Stimulated activated naive CD8-positive, alpha-beta T cell treated with anti-CD3 and anti-CD28 coated beads, Interleukin-15, amount 100 ng/mL, for 72 hours (primary cell): Measurements from ENCODE around the gene TCF25.
"Not testable (repeated sequence)": the region's sequence is repeated elsewhere in the genome, so short reads cannot be mapped to it uniquely, and the experiment has no call there.

Experiments used
- ATAC-seq: fragments of 150-1000 bp; cut with Tn5 transposase; 2 replicates; pipeline ENCODE4 v1.10.0; 2021; ENCODE audit warnings: mild to moderate bottlenecking, moderate library complexity
- DNase-seq, 2 donors: peaks; one replicate each; pipeline ENCODE4 v3.0.0; 2021 to 2022
- H3K27ac Mint-ChIP-seq, 2 donors: one replicate each; pipeline ENCODE4 v1.8.0; 2022; ENCODE audit warnings: mild to moderate bottlenecking in 2 of 2, mixed read lengths in 2 of 2, moderate library complexity in 2 of 2
- H3K27me3 Mint-ChIP-seq: one replicate; pipeline ENCODE4 v1.8.0; 2022; ENCODE audit warnings: mixed read lengths
- H3K4me1 Mint-ChIP-seq: one replicate; pipeline ENCODE4 v1.8.0; 2022; ENCODE audit warnings: mild to moderate bottlenecking, mixed read lengths
- H3K4me3 Mint-ChIP-seq, 2 donors: one replicate each; pipeline ENCODE4 v1.8.0; 2022; ENCODE audit warnings: mild to moderate bottlenecking in 2 of 2, mixed read lengths in 2 of 2, moderate library complexity in 1 of 2
- H3K9me3 Mint-ChIP-seq, 2 donors: one replicate each; pipeline ENCODE4 v1.8.0; 2022; ENCODE audit warnings: mixed read lengths in 2 of 2

Gene TCF25

GRCh38 chr16:89860747-89861304, 12.6 kb upstream of the TCF25 start:
- Mint-ChIP-seq H3K4me3 (no peak overlapping the region), H3K9me3 (no peaks in the 10 kb centered on the region), H3K27me3 (no peaks in the 10 kb centered on the region), H3K27ac (no peak overlapping the region), H3K4me1 (peaks cover 40% of the 10 kb centered on the region)
- peak; percentile 80 for DNase-seq
- peak; percentile 81 for ATAC-seq

DNA sequence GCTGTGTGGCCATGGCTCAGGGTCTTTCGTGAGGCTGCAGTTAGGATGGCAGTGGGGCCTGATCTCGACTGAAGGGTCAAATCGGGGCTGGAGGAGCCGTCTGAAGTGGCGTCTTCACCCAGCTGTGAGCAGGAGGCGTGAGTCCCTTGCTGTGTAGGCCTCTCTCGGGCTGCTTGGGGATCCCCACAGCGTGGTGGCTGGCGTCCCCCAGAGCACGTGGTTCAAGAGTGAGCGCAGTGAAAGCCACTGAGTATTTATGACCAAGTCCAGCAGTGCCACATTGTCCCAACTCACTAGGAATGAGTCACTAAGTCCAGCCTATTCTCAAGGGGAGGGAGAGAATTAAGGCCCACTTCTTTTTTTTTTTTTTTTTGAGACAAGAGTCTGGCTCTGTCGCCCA, 11.7 kb upstream of the TCF25 start:
- ATAC-seq (no peak), DNase-seq (no peak)
- Mint-ChIP-seq H3K4me3 (no peak overlapping the region), H3K9me3 (no peaks in the 10 kb centered on the region), H3K27ac (no peak overlapping the region), H3K27me3 (no peaks in the 10 kb centered on the region), H3K4me1 (peaks cover 40% of the 10 kb centered on the region)

DNA sequence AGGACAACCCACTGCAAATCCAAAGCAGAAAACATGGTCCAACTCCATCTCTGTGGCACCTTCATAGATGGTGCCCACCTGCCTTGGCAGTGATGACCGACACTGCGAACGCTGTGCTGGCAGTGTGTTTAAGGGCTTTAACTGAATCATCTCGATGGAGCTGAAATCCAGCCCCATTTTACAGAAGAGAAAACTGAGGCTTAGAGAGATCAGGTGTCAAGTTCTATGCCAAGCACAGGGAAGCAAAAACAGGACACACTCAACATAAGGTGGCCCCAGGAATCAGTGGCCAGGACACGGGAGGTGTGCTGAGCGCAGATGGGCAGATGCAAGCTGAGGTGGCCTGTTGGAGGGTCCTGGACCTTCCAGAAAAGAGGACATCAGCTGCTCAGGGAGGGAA, 10.7 kb upstream of the TCF25 start:
- Mint-ChIP-seq H3K9me3 (peaks cover 0 to 2% of the 10 kb centered on the region in 2 donors), H3K4me3 (peak overlapping the region; percentile 67 to 72), H3K27ac (no peak overlapping the region), H3K27me3 (no peaks in the 10 kb centered on the region), H3K4me1 (peaks cover 40% of the 10 kb centered on the region)
- ATAC-seq = no peak
- no peak for DNase-seq

DNA sequence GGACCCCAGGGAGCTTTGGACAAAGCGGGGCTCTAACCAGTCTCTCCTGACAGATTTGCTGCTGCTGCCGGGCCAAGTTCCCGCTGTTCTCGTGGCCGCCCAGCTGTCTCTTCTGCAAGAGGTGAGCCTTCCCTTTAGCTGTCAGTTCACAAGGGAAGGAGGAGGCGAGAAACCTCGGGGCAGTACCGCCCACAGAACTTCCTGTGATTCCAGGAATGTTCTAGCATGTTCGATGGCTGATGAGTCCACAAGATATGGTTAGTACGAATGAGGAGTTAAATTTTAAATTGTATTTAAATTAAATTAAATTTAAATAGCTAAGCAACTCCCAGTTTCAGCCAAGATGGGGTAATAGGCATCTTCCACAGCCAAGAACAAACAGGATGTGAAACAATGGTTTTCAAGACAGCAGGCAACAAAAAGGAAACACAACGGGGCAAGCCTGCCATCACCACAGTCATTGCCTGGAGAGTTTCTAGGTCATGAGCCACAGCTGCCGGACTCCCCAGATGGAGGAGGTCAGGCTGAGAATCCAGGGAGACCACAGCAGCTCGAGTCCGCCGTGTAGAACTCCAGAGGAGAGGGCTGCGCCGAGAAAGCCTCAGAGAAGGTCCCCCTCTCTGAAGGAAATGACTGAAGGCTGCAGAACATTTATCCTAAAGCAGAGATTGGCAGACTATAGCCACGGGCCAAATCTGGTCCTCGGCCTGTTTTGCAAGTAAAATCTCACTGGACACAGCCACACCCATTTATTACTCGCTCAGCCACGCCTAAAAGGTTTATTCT, 9.5 kb upstream of the TCF25 start:
- peak; percentile 74 for ATAC-seq
- DNase-seq = peak; percentile 11 to 47
- H3K4me3 Mint-ChIP-seq = peak overlapping the region; percentile 67 to 72
- H3K27me3 Mint-ChIP-seq = no peaks in the 10 kb centered on the region
- H3K27ac Mint-ChIP-seq = peak overlapping the region; percentile 66 to 74
- peaks cover 0 to 8% of the 10 kb centered on the region in 2 donors for H3K9me3 Mint-ChIP-seq
- peaks cover 40% of the 10 kb centered on the region for H3K4me1 Mint-ChIP-seq

DNA sequence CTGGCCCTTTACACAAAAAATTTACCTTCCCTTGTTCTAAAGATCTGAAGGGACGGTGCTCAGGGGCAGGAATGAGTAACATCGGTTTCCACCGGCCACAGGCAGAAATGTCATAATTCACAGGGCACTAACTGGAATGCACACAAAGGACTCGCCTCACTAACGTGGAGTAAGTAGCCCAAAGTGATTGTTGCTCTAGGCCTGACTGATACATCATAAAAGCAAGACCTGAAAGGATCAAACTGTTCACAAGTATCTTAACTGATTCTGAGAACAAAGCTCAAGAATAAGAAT, 8.9 kb upstream of the TCF25 start:
- Mint-ChIP-seq H3K27me3 (no peaks in the 10 kb centered on the region), H3K27ac (peak overlapping the region in 1 of 2 donors; percentile 62), H3K4me3 (no peak overlapping the region), H3K9me3 (peaks cover 0 to 8% of the 10 kb centered on the region in 2 donors), H3K4me1 (peaks cover 40% of the 10 kb centered on the region)
- ATAC-seq (peak; percentile 41), DNase-seq (no peak)

- no peak for ATAC-seq
- Mint-ChIP-seq H3K4me1 (peaks cover 35% of the 10 kb centered on the region), H3K27ac (no peak overlapping the region), H3K27me3 (no peaks in the 10 kb centered on the region), H3K9me3 (peaks cover 0 to 8% of the 10 kb centered on the region in 2 donors), H3K4me3 (no peak overlapping the region)
- no peak for DNase-seq
These were observed 5.5 kb upstream of the TCF25 start for GRCh38 chr16:89867918-89868317.

DNA sequence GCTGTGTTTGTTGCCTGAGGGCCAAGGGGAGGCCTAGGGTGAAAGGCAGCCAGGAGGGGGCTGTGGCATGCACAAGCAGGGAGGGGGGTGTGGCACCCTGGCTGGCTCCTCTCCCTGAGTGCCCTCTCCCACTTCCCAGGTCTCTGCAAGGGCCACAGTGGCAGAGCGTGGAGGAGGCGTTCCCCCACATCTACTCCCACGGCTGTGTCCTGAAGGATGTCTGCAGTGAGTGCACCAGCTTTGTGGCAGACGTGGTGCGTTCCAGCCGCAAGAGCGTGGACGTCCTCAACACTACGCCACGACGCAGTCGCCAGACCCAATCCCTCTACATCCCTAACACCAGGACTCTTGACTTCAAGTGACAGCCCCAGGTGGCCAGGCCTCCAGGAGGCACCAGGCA, 3.5 kb upstream of the TCF25 start:
- Mint-ChIP-seq H3K27ac (no peak overlapping the region), H3K4me3 (no peak overlapping the region), H3K27me3 (no peaks in the 10 kb centered on the region), H3K9me3 (peaks cover 0 to 8% of the 10 kb centered on the region in 2 donors), H3K4me1 (peaks cover 23% of the 10 kb centered on the region)
- no peak for DNase-seq
- no peak for ATAC-seq

- ATAC-seq = no peak
- Mint-ChIP-seq H3K27ac (no peak overlapping the region), H3K4me1 (peaks cover 27% of the 10 kb centered on the region), H3K4me3 (no peak overlapping the region), H3K9me3 (peaks cover 5 to 14% of the 10 kb centered on the region in 2 donors), H3K27me3 (no peaks in the 10 kb centered on the region)
- no peak for DNase-seq
These were observed 3.0 kb upstream of the TCF25 start for GRCh38 chr16:89870440-89870839.

GRCh38 chr16:89871895-89872294, 1.5 kb upstream of the TCF25 start:
- peaks cover 27% of the 10 kb centered on the region for H3K4me1 Mint-ChIP-seq
- H3K9me3 Mint-ChIP-seq = peaks cover 5 to 15% of the 10 kb centered on the region in 2 donors
- no peak overlapping the region for H3K27ac Mint-ChIP-seq
- no peak for DNase-seq
- H3K4me3 Mint-ChIP-seq = peak overlapping the region; percentile 88 to 89
- ATAC-seq = no peak
- H3K27me3 Mint-ChIP-seq = no peaks in the 10 kb centered on the region

- peak overlapping the region; percentile 88 to 89 for H3K4me3 Mint-ChIP-seq
- peak; percentile 93 to 96 for DNase-seq
- peaks cover 5 to 7% of the 10 kb centered on the region in 2 donors for H3K9me3 Mint-ChIP-seq
- peaks cover 27% of the 10 kb centered on the region for H3K4me1 Mint-ChIP-seq
- ATAC-seq = peak; percentile 78
- no peaks in the 10 kb centered on the region for H3K27me3 Mint-ChIP-seq
- H3K27ac Mint-ChIP-seq = peak overlapping the region; percentile 95 to 99
These were observed 739 bp downstream of the TCF25 start for GRCh38 chr16:89873972-89874689.

GRCh38 chr16:89879123-89879522, 5.7 kb downstream of the TCF25 start:
- peaks cover 18% of the 10 kb centered on the region for H3K4me1 Mint-ChIP-seq
- H3K9me3 Mint-ChIP-seq = not testable (repeated sequence)

DNA sequence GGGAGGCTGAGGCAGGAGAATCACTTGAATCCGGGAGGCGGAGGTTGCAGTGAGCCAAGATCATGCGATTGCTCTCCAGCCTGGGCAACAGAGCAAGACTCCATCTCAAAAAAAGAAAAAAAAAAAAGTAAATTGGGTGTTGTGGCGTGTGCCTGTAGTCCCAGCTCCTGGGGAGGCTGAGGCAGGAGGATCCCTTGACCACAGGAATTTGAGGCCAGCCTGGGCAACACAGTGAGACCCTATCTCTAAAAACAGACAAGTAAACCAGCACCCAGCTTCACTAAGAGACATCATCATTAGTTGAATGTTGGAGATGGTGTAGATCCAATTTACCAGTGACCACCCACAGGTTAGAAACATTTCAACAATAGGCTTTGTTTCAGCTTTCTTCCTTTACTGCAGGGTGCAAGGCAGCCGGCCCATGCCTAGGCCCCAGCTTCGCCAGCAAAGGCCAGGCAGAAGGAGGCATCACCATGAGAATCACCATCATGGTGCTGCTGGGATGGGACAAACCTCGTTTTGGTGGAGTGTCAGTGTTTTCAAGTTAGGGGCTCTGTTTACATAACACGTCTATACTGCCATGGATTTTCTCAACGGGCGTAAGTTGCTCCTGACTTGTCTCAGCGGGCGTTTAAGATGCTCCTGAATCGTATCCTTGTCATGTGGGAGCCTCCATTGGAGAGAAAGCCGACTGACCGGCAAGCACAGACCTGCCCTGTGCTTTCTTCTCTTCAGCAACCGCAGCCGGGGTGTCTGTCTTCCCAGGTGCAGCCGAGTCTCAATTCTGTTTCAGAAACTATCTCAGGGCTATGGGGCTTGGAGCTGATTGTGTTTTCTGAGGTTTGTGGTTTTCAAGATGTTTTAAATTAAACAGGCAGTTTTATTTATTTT, 7.3 kb downstream of the TCF25 start:
- Mint-ChIP-seq H3K27ac (no peak overlapping the region), H3K9me3 (no peaks in the 10 kb centered on the region), H3K4me3 (no peak overlapping the region), H3K27me3 (no peaks in the 10 kb centered on the region), H3K4me1 (peaks cover 5% of the 10 kb centered on the region)
- ATAC-seq (no peak), DNase-seq (no peak)

More at GRCh38 chr16:89879123-89879522, 5.7 kb downstream of the TCF25 start:
- not testable (repeated sequence) for H3K27me3 Mint-ChIP-seq, ATAC-seq, DNase-seq, H3K4me3 Mint-ChIP-seq, H3K27ac Mint-ChIP-seq

- DNase-seq (no peak), ATAC-seq (no peak)
- Mint-ChIP-seq H3K4me1 (peaks cover 5% of the 10 kb centered on the region), H3K27me3 (no peaks in the 10 kb centered on the region), H3K9me3 (no peaks in the 10 kb centered on the region), H3K4me3 (no peak overlapping the region), H3K27ac (no peak overlapping the region)
These were observed 8.0 kb downstream of the TCF25 start for GRCh38 chr16:89881368-89881730.

- ATAC-seq = no peak
- Mint-ChIP-seq H3K4me3 (no peak overlapping the region), H3K4me1 (peaks cover 5% of the 10 kb centered on the region), H3K9me3 (no peaks in the 10 kb centered on the region), H3K27ac (peak overlapping the region in 1 of 2 donors; percentile 10), H3K27me3 (no peaks in the 10 kb centered on the region)
- no peak for DNase-seq
These were observed 10.1 kb downstream of the TCF25 start for GRCh38 chr16:89883346-89884040.

- H3K9me3 Mint-ChIP-seq = no peaks in the 10 kb centered on the region
- no peaks in the 10 kb centered on the region for H3K27me3 Mint-ChIP-seq
- no peak overlapping the region for H3K4me3 Mint-ChIP-seq
- no peak for ATAC-seq
- H3K27ac Mint-ChIP-seq = no peak overlapping the region
- H3K4me1 Mint-ChIP-seq = peaks cover 5% of the 10 kb centered on the region
- no peak for DNase-seq
These were observed 10.6 kb downstream of the TCF25 start for GRCh38 chr16:89884041-89884421.
